Measurements from ENCODE around the gene RAB17.

GRCh38 chr2:237570776-237571335 is 19.7 kb downstream of the RAB17 start:
- TF ChIP-seq POLR2AphosphoS5 (IDR thresholded peaks at IDR 0.05) (no peak), EP300 (IDR thresholded peaks at IDR 0.05) (no peak), CTCF (IDR thresholded peaks at IDR 0.05) (no peak)
